Measurements from ENCODE around the gene BRCA2. TPM values are rescaled to one million over a fixed set of nuclear protein-coding genes. Genes with fewer than 3 reads are reported as not detected.

BRCA2 gene
- total RNA-seq, 1 experiment from 2014 or later: 21.6 TPM

DNA sequence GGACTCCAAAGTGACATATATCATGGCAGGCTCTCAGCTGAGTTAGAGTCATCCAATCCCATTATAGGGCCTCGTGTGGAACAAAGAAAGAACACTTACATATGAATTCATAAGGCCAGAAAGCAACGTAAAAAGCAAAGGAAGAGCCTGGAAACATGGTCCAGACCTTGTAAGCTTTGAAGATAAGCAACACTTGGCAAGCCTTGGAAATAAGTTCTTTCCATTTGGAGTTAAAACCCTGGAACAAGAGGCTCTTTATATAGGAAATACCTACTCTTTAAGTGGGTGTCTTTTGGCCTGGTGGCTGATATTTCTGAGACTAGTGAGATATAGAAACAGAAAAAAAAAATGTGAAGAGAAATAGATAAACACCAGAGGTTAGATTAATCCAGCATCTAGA is 49.6 kb upstream of the BRCA2 start:
- Mint-ChIP-seq H3K9me3 (no peaks in the 10 kb centered on the region), H3K36me3 (no peaks in the 10 kb centered on the region), H3K4me3 (no peak overlapping the region), H3K4me1 (no peaks in the 10 kb centered on the region), H3K27me3 (ENCODE audit: low read depth) (no peaks in the 10 kb centered on the region), H3K27ac (no peak overlapping the region)
- no peak for TF ChIP-seq JAZF1 (CRISPR knock-in tag; IDR thresholded peaks at IDR 0.05)
- TF ChIP-seq NFE2L1 (CRISPR knock-in tag; IDR thresholded peaks at IDR 0.05): no peak
- no peak for TF ChIP-seq TP53 (CRISPR knock-in tag; IDR thresholded peaks at IDR 0.05)
- TF ChIP-seq SP1 (CRISPR knock-in tag; conservative IDR thresholded peaks at IDR 0.05): no peak
- TF ChIP-seq, protein P1, sequence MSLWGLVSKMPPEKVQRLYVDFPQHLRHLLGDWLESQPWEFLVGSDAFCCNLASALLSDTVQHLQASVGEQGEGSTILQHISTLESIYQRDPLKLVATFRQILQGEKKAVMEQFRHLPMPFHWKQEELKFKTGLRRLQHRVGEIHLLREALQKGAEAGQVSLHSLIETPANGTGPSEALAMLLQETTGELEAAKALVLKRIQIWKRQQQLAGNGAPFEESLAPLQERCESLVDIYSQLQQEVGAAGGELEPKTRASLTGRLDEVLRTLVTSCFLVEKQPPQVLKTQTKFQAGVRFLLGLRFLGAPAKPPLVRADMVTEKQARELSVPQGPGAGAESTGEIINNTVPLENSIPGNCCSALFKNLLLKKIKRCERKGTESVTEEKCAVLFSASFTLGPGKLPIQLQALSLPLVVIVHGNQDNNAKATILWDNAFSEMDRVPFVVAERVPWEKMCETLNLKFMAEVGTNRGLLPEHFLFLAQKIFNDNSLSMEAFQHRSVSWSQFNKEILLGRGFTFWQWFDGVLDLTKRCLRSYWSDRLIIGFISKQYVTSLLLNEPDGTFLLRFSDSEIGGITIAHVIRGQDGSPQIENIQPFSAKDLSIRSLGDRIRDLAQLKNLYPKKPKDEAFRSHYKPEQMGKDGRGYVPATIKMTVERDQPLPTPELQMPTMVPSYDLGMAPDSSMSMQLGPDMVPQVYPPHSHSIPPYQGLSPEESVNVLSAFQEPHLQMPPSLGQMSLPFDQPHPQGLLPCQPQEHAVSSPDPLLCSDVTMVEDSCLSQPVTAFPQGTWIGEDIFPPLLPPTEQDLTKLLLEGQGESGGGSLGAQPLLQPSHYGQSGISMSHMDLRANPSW (CRISPR knock-in tag; conservative IDR thresholded peaks at IDR 0.05; ENCODE audit: low read depth): no peak
- no peak for TF ChIP-seq JUN (CRISPR knock-in tag; IDR thresholded peaks at IDR 0.05)
- TF ChIP-seq, protein P2, sequence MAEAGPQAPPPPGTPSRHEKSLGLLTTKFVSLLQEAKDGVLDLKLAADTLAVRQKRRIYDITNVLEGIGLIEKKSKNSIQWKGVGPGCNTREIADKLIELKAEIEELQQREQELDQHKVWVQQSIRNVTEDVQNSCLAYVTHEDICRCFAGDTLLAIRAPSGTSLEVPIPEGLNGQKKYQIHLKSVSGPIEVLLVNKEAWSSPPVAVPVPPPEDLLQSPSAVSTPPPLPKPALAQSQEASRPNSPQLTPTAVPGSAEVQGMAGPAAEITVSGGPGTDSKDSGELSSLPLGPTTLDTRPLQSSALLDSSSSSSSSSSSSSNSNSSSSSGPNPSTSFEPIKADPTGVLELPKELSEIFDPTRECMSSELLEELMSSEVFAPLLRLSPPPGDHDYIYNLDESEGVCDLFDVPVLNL (CRISPR knock-in tag; IDR thresholded peaks at IDR 0.05; ENCODE audit: borderline replicate concordance, low read depth): no peak
- TF ChIP-seq, protein P3, sequence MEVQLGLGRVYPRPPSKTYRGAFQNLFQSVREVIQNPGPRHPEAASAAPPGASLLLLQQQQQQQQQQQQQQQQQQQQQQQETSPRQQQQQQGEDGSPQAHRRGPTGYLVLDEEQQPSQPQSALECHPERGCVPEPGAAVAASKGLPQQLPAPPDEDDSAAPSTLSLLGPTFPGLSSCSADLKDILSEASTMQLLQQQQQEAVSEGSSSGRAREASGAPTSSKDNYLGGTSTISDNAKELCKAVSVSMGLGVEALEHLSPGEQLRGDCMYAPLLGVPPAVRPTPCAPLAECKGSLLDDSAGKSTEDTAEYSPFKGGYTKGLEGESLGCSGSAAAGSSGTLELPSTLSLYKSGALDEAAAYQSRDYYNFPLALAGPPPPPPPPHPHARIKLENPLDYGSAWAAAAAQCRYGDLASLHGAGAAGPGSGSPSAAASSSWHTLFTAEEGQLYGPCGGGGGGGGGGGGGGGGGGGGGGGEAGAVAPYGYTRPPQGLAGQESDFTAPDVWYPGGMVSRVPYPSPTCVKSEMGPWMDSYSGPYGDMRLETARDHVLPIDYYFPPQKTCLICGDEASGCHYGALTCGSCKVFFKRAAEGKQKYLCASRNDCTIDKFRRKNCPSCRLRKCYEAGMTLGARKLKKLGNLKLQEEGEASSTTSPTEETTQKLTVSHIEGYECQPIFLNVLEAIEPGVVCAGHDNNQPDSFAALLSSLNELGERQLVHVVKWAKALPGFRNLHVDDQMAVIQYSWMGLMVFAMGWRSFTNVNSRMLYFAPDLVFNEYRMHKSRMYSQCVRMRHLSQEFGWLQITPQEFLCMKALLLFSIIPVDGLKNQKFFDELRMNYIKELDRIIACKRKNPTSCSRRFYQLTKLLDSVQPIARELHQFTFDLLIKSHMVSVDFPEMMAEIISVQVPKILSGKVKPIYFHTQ (CRISPR knock-in tag; IDR thresholded peaks at IDR 0.05): no peak
- TF ChIP-seq, protein P4, sequence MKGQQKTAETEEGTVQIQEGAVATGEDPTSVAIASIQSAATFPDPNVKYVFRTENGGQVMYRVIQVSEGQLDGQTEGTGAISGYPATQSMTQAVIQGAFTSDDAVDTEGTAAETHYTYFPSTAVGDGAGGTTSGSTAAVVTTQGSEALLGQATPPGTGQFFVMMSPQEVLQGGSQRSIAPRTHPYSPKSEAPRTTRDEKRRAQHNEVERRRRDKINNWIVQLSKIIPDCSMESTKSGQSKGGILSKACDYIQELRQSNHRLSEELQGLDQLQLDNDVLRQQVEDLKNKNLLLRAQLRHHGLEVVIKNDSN (CRISPR knock-in tag; IDR thresholded peaks at IDR 0.05): no peak
- no peak for TF ChIP-seq FOXJ3 (CRISPR knock-in tag; IDR thresholded peaks at IDR 0.05; ENCODE audit: borderline replicate concordance)
- no peak for TF ChIP-seq NFYB (CRISPR knock-in tag; conservative IDR thresholded peaks at IDR 0.05; ENCODE audit: low read depth)
- TF ChIP-seq TEAD4 (CRISPR knock-in tag; IDR thresholded peaks at IDR 0.05): no peak
- TF ChIP-seq, protein P5, sequence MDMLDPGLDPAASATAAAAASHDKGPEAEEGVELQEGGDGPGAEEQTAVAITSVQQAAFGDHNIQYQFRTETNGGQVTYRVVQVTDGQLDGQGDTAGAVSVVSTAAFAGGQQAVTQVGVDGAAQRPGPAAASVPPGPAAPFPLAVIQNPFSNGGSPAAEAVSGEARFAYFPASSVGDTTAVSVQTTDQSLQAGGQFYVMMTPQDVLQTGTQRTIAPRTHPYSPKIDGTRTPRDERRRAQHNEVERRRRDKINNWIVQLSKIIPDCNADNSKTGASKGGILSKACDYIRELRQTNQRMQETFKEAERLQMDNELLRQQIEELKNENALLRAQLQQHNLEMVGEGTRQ (CRISPR knock-in tag; IDR thresholded peaks at IDR 0.05): no peak
- TF ChIP-seq, protein P6, sequence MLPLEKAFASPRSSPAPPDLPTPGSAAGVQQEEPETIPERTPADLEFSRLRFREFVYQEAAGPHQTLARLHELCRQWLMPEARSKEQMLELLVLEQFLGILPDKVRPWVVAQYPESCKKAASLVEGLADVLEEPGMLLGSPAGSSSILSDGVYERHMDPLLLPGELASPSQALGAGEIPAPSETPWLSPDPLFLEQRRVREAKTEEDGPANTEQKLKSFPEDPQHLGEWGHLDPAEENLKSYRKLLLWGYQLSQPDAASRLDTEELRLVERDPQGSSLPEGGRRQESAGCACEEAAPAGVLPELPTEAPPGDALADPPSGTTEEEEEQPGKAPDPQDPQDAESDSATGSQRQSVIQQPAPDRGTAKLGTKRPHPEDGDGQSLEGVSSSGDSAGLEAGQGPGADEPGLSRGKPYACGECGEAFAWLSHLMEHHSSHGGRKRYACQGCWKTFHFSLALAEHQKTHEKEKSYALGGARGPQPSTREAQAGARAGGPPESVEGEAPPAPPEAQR (CRISPR knock-in tag; IDR thresholded peaks at IDR 0.05): no peak
- TF ChIP-seq, protein P7, sequence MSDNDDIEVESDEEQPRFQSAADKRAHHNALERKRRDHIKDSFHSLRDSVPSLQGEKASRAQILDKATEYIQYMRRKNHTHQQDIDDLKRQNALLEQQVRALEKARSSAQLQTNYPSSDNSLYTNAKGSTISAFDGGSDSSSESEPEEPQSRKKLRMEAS (CRISPR knock-in tag; IDR thresholded peaks at IDR 0.05): no peak
- TF ChIP-seq, protein P8, sequence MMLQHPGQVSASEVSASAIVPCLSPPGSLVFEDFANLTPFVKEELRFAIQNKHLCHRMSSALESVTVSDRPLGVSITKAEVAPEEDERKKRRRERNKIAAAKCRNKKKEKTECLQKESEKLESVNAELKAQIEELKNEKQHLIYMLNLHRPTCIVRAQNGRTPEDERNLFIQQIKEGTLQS (CRISPR knock-in tag; conservative IDR thresholded peaks at IDR 0.05): no peak
- DNase-seq (ENCODE audit: low spot score) (no peak), ATAC-seq (no peak)
- ChIA-PET POLR2A (no interaction called here), CTCF (no interaction called here)

Measured in WTC11 (cell line).